ENCODE results near the gene PHACTR1.
A peak's percentile ranks its signal among the peaks of the same experiment; 100 is the strongest.

The PHACTR1 gene

GRCh38 chr6:13297391-13297790, 580.8 kb downstream of the PHACTR1 start:
- CTCF ChIA-PET = interaction anchor here (0.5 to 0.8 kb wide), 3 partner anchors 23 to 792 kb away, joined by 3 to 5 read pairs (median 5); no protein-coding TSS in a partner anchor
- DNase-seq (ENCODE audit: low spot score) = no peak
- no peak overlapping the region for H3K27ac ChIP-seq
- POLR2A ChIA-PET (ENCODE audit: low non-redundant PET) = no interaction called here
- TF ChIP-seq CTCF (conservative IDR thresholded peaks at IDR 0.05; ENCODE audit: low read depth) = no peak

- DNase-seq (ENCODE audit: low spot score) = no peak
- no peak for TF ChIP-seq CTCF (conservative IDR thresholded peaks at IDR 0.05; ENCODE audit: low read depth)
- ChIA-PET POLR2A (ENCODE audit: low non-redundant PET) (no interaction called here), CTCF (no interaction called here)
- no peak overlapping the region for H3K27ac ChIP-seq
These were observed 581.9 kb downstream of the PHACTR1 start for GRCh38 chr6:13298446-13298845.

- POLR2A ChIA-PET (ENCODE audit: low non-redundant PET) = no interaction called here
These were observed 582.8 kb downstream of the PHACTR1 start for GRCh38 chr6:13299403-13299821.

GRCh38 chr6:13299918-13300317, 583.4 kb downstream of the PHACTR1 start:
- no peak for DNase-seq (ENCODE audit: low spot score)
- POLR2A ChIA-PET (ENCODE audit: low non-redundant PET) = no interaction called here
- CTCF ChIA-PET = no interaction called here
- no peak overlapping the region for H3K27ac ChIP-seq
- TF ChIP-seq CTCF (conservative IDR thresholded peaks at IDR 0.05; ENCODE audit: low read depth) = no peak

More at GRCh38 chr6:13299403-13299821, 582.8 kb downstream of the PHACTR1 start:
- CTCF ChIA-PET = interaction anchor here (0.7 kb wide), 1 partner anchor 20 kb away, joined by 4 read pairs; no protein-coding TSS in a partner anchor
- no peak for DNase-seq (ENCODE audit: low spot score)
- TF ChIP-seq CTCF (conservative IDR thresholded peaks at IDR 0.05; ENCODE audit: low read depth) = no peak
- no peak overlapping the region for H3K27ac ChIP-seq

GRCh38 chr6:13300643-13301590, 584.4 kb downstream of the PHACTR1 start:
- H3K27ac ChIP-seq = no peak overlapping the region
- no peak for DNase-seq (ENCODE audit: low spot score)
- CTCF ChIA-PET = no interaction called here
- POLR2A ChIA-PET (ENCODE audit: low non-redundant PET) = interaction anchor here (0.6 kb wide), 1 partner anchor 274 kb away, joined by 3 read pairs; no protein-coding TSS in a partner anchor
- no peak for TF ChIP-seq CTCF (conservative IDR thresholded peaks at IDR 0.05; ENCODE audit: low read depth)

- H3K27ac ChIP-seq = peak overlapping the region; percentile 78
- no peak for TF ChIP-seq CTCF (conservative IDR thresholded peaks at IDR 0.05; ENCODE audit: low read depth)
- CTCF ChIA-PET = interaction anchor here (0.9 kb wide), 1 partner anchor 107 kb away, joined by 3 read pairs; no protein-coding TSS in a partner anchor
- POLR2A ChIA-PET (ENCODE audit: low non-redundant PET) = no interaction called here
- DNase-seq (ENCODE audit: low spot score) = no peak
These were observed 585.7 kb downstream of the PHACTR1 start for GRCh38 chr6:13302291-13302690.
